Mesothelial cell of epicardium (in vitro differentiated cells): ENCODE measurements around the gene KIF4A. TPM values are rescaled to one million over a fixed set of nuclear protein-coding genes. Genes with fewer than 3 reads are reported as not detected.
"Not testable (repeated sequence)": the region's sequence is repeated elsewhere in the genome, so short reads cannot be mapped to it uniquely, and the experiment has no call there.

Experiments used
- DNase-seq, 2 experiments: peaks; one replicate each; pipeline ENCODE4 v3.0.0; 2021; ENCODE audit warnings: low spot score in 2 of 2; ENCODE audit not compliant: unreplicated experiment in 2 of 2
- H3K27ac Mint-ChIP-seq: 2 replicates; pipeline ENCODE4 v1.8.0; 2021; ENCODE audit warnings: mixed read lengths
- H3K27me3 Mint-ChIP-seq: 2 replicates; pipeline ENCODE4 v1.8.0; 2021; ENCODE audit warnings: low read depth, mixed read lengths
- H3K36me3 Mint-ChIP-seq: 2 replicates; pipeline ENCODE4 v1.8.0; 2021; ENCODE audit warnings: mixed read lengths
- H3K4me1 Mint-ChIP-seq: 2 replicates; pipeline ENCODE4 v1.8.0; 2021; ENCODE audit warnings: mixed read lengths
- H3K4me3 Mint-ChIP-seq: 2 replicates; pipeline ENCODE4 v1.8.0; 2021; ENCODE audit warnings: mild to moderate bottlenecking, moderate library complexity, mixed read lengths
- H3K9me3 Mint-ChIP-seq: 2 replicates; pipeline ENCODE4 v1.8.0; 2021; ENCODE audit warnings: mixed read lengths
- CTCF ChIP-seq: fragments of 200-600 bp; sonication (generic); IDR thresholded peaks from one replicate; pipeline ENCODE4 v1.5.0; 2021; ENCODE audit warnings: antibody characterized with exemption; ENCODE audit not compliant: unreplicated experiment
- total RNA-seq: library from RNA; stranded (reverse); gene quantifications from 3 replicates; pipeline ENCODE4 v1.2.1, GENCODE V29; 2021

KIF4A gene
- total RNA-seq, 1 donor from 2014 or later, result 12.2 TPM

- Mint-ChIP-seq H3K27ac (no peak overlapping the region), H3K9me3 (peaks cover 27% of the 10 kb centered on the region), H3K4me1 (no peaks in the 10 kb centered on the region), H3K36me3 (peaks cover 20% of the 10 kb centered on the region), H3K4me3 (no peak overlapping the region), H3K27me3 (no peaks in the 10 kb centered on the region)
- no peak for TF ChIP-seq CTCF
- DNase-seq, result no peak
Observed at GRCh38 chrX:70346418-70347070, 56.6 kb downstream of the KIF4A start.

GRCh38 chrX:70348825-70349224 lies 58.9 kb downstream of the KIF4A start:
- H3K36me3 Mint-ChIP-seq, result peaks cover 20% of the 10 kb centered on the region
- not testable (repeated sequence) for H3K4me1 Mint-ChIP-seq, H3K4me3 Mint-ChIP-seq, H3K27me3 Mint-ChIP-seq, DNase-seq, H3K27ac Mint-ChIP-seq
- H3K9me3 Mint-ChIP-seq, result peaks cover 27% of the 10 kb centered on the region

- peaks cover 20% of the 10 kb centered on the region for H3K36me3 Mint-ChIP-seq
- not testable (repeated sequence) for H3K4me3 Mint-ChIP-seq, H3K27ac Mint-ChIP-seq, H3K4me1 Mint-ChIP-seq, DNase-seq, H3K27me3 Mint-ChIP-seq
- H3K9me3 Mint-ChIP-seq, result peaks cover 31% of the 10 kb centered on the region
Observed at GRCh38 chrX:70349367-70350125, 59.6 kb downstream of the KIF4A start.

GRCh38 chrX:70352496-70352895 lies 62.6 kb downstream of the KIF4A start:
- Mint-ChIP-seq H3K9me3 (peaks cover 26% of the 10 kb centered on the region), H3K27me3 (no peaks in the 10 kb centered on the region), H3K27ac (no peak overlapping the region), H3K4me3 (no peak overlapping the region), H3K36me3 (peaks cover 20% of the 10 kb centered on the region), H3K4me1 (peaks cover 12% of the 10 kb centered on the region)
- DNase-seq, result no peak
- TF ChIP-seq CTCF, result no peak

GRCh38 chrX:70353514-70353913 lies 63.6 kb downstream of the KIF4A start:
- Mint-ChIP-seq H3K27me3 (no peaks in the 10 kb centered on the region), H3K36me3 (peaks cover 17% of the 10 kb centered on the region), H3K27ac (no peak overlapping the region), H3K9me3 (peaks cover 27% of the 10 kb centered on the region), H3K4me3 (no peak overlapping the region), H3K4me1 (peaks cover 12% of the 10 kb centered on the region)
- TF ChIP-seq CTCF, result no peak
- no peak for DNase-seq

- H3K4me1 Mint-ChIP-seq, result peaks cover 12% of the 10 kb centered on the region
- no peak for TF ChIP-seq CTCF
- no peak for DNase-seq
- H3K4me3 Mint-ChIP-seq, result no peak overlapping the region
- H3K27ac Mint-ChIP-seq, result peak overlapping the region; percentile 89
- H3K36me3 Mint-ChIP-seq, result peaks cover 15% of the 10 kb centered on the region
- peaks cover 31% of the 10 kb centered on the region for H3K9me3 Mint-ChIP-seq
- no peaks in the 10 kb centered on the region for H3K27me3 Mint-ChIP-seq
Observed at GRCh38 chrX:70354716-70355115, 64.8 kb downstream of the KIF4A start.
